HAP-1 (cell line): Measurements from ENCODE around the gene FILIP1L.

ENCODE experiments used
- DNase-seq, 2 experiments: peaks; one replicate each; pipeline ENCODE4 v3.0.0-alpha.2; 2016 to 2020; ENCODE audit warnings: low spot score in 2 of 2
- H3K27me3 ChIP-seq: fragments of 250-450 bp; sonication (Bioruptor Pico); 2 replicates; pipeline ENCODE4 v1.5.1; 2020; ENCODE audit warnings: low read depth, mild to moderate bottlenecking, moderate library complexity
- H3K36me3 ChIP-seq: fragments of 250-450 bp; sonication (Bioruptor Pico); replicated peaks from 2 replicates; pipeline ENCODE4 v1.5.1; 2020; ENCODE audit warnings: mild to moderate bottlenecking
- H3K4me1 ChIP-seq: fragments of 250-450 bp; sonication (Bioruptor Pico); 2 replicates; pipeline ENCODE4 v1.5.1; 2020; ENCODE audit warnings: mild to moderate bottlenecking
- H3K4me3 ChIP-seq: fragments of 250-450 bp; sonication (Bioruptor Pico); 2 replicates; pipeline ENCODE4 v1.5.1; 2020; ENCODE audit warnings: mild to moderate bottlenecking, moderate library complexity
- H3K9me3 ChIP-seq: fragments of 250-450 bp; sonication (Bioruptor Pico); 2 replicates; pipeline ENCODE4 v1.5.1; 2020; ENCODE audit warnings: mild to moderate bottlenecking, moderate library complexity
- in situ Hi-C: fragments of 300-500 bp; cut with MboI; formaldehyde crosslinking; loops from 3 replicates; pipeline ENCODE4 v1.14.3; 2020; ENCODE audit warnings: low sequenced_read_pairs, inconsistent platforms, mixed read lengths

Gene FILIP1L

GRCh38 chr3:100114413-100115030 lies at the start of gene FILIP1L:
Gene FILIP1L, minus strand, starts transcription at chr3:100114501.
- in situ Hi-C loops = no loop called here
- H3K27me3 ChIP-seq = no peaks in the 10 kb centered on the region
- no peaks in the 10 kb centered on the region for H3K36me3 ChIP-seq
- no peaks in the 10 kb centered on the region for H3K9me3 ChIP-seq
- no peaks in the 10 kb centered on the region for H3K4me1 ChIP-seq
- DNase-seq = no peak
- no peak within 1 kb of the TSS for H3K4me3 ChIP-seq

GRCh38 chr3:100163787-100164186 lies 49.5 kb upstream of the FILIP1L start:
- no peak for DNase-seq
- no peak overlapping the region for H3K4me3 ChIP-seq
- in situ Hi-C loops = no loop called here
- no peaks in the 10 kb centered on the region for H3K27me3 ChIP-seq
- H3K36me3 ChIP-seq = no peaks in the 10 kb centered on the region
- no peaks in the 10 kb centered on the region for H3K4me1 ChIP-seq
- H3K9me3 ChIP-seq = no peaks in the 10 kb centered on the region

- DNase-seq = no peak
- Histone ChIP-seq H3K36me3 (no peaks in the 10 kb centered on the region), H3K9me3 (peaks cover under 1% of the 10 kb centered on the region; the same call in 1 of the 2 replicates), H3K4me3 (no peak overlapping the region), H3K27me3 (no peaks in the 10 kb centered on the region), H3K4me1 (no peaks in the 10 kb centered on the region)
- in situ Hi-C loops = no loop called here
Observed at GRCh38 chr3:100160521-100160920, 46.2 kb upstream of the FILIP1L start.

GRCh38 chr3:100159331-100160153 lies 45.2 kb upstream of the FILIP1L start:
- Histone ChIP-seq H3K36me3 (peaks cover 4% of the 10 kb centered on the region; the same call in 1 of the 2 replicates), H3K27me3 (no peaks in the 10 kb centered on the region), H3K4me3 (no peak overlapping the region), H3K4me1 (no peaks in the 10 kb centered on the region), H3K9me3 (peaks cover 3% of the 10 kb centered on the region; the same call in 1 of the 2 replicates)
- no peak for DNase-seq
- in situ Hi-C loops = no loop called here

DNA sequence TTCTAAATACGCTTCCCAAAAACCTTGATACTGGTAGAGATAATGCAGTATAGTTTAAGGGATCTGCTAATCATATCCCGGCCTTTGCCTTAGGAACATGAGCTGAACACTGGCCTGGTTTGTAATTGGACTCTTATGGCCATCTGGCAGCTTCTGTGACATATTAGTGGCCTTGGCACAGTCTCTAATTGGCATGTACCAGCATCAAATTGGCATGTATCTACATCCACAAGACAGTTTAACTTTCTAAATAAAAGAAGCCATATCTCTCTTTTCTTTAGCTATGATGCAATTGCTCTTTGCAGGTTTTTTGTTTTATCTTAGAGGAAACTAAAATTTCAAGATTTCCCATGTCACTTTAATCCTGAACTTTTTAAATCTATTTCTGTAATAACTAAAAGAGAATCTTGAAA lies 44.6 kb upstream of the FILIP1L start:
- in situ Hi-C loops = no loop called here
- H3K27me3 ChIP-seq = no peaks in the 10 kb centered on the region
- no peak overlapping the region for H3K4me3 ChIP-seq
- DNase-seq = no peak
- peaks cover 4% of the 10 kb centered on the region; the same call in 1 of the 2 replicates for H3K36me3 ChIP-seq
- no peaks in the 10 kb centered on the region for H3K4me1 ChIP-seq
- peaks cover 3% of the 10 kb centered on the region; the same call in 1 of the 2 replicates for H3K9me3 ChIP-seq

- DNase-seq = no peak
- in situ Hi-C loops = no loop called here
- no peaks in the 10 kb centered on the region for H3K27me3 ChIP-seq
- no peak overlapping the region for H3K4me3 ChIP-seq
- no peaks in the 10 kb centered on the region for H3K4me1 ChIP-seq
- H3K9me3 ChIP-seq = peaks cover 3% of the 10 kb centered on the region; the same call in 1 of the 2 replicates
- H3K36me3 ChIP-seq = peaks cover 4% of the 10 kb centered on the region; the same call in 1 of the 2 replicates
Observed at GRCh38 chr3:100157685-100158084, 43.4 kb upstream of the FILIP1L start.

DNA sequence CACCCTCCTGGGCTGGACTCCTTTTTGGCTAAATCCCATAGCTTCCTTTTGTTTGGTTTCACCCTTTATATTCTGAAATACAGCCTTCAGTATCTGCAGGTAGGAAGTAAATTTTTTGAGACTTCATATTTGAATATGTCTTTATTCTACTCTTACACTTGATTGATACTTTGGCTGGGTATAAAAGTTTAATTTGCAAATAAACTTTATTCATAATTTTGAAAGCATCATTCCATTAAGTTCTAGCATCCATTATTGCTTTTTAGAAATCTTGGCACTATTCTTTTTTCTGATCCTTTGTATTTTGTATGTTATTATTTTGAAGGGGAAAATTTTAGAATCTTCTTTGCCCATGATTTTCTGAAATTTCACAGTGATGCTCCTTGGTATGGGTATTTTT lies 41.3 kb upstream of the FILIP1L start:
- DNase-seq = no peak
- Histone ChIP-seq H3K27me3 (no peaks in the 10 kb centered on the region), H3K4me3 (no peak overlapping the region), H3K4me1 (no peaks in the 10 kb centered on the region), H3K36me3 (peaks cover 7% of the 10 kb centered on the region; the same call in 1 of the 2 replicates), H3K9me3 (peaks cover 3% of the 10 kb centered on the region; the same call in 1 of the 2 replicates)
- in situ Hi-C loops = no loop called here

GRCh38 chr3:100155128-100155527 lies 40.8 kb upstream of the FILIP1L start:
- H3K4me3 ChIP-seq = no peak overlapping the region
- H3K4me1 ChIP-seq = no peaks in the 10 kb centered on the region
- H3K27me3 ChIP-seq = no peaks in the 10 kb centered on the region
- H3K9me3 ChIP-seq = peaks cover 3% of the 10 kb centered on the region; the same call in 1 of the 2 replicates
- DNase-seq = no peak
- in situ Hi-C loops = no loop called here
- peaks cover 7% of the 10 kb centered on the region; the same call in 1 of the 2 replicates for H3K36me3 ChIP-seq

DNA sequence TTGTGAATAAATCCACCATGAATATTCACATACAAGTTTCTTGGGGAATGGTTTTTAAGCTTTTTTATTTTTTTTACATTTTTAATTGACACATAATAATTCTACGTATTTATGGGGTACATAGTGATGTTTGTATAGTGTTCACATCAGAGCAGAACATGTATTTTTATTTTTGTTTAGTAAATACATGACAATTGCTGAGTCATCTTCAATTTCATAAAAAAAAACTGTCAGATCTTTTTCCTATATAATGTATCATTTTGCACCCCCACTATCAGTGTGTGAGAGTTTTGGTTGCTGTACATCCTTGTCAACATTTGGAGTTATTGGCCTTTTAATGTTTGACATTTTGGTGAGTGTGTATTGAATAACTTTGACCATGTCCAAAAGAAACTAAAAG lies 39.9 kb upstream of the FILIP1L start:
- no peak overlapping the region for H3K4me3 ChIP-seq
- H3K9me3 ChIP-seq = peaks cover 3% of the 10 kb centered on the region; the same call in 1 of the 2 replicates
- H3K36me3 ChIP-seq = peaks cover 7% of the 10 kb centered on the region; the same call in 1 of the 2 replicates
- no peaks in the 10 kb centered on the region for H3K27me3 ChIP-seq
- DNase-seq = no peak
- H3K4me1 ChIP-seq = no peaks in the 10 kb centered on the region
- in situ Hi-C loops = no loop called here

DNA sequence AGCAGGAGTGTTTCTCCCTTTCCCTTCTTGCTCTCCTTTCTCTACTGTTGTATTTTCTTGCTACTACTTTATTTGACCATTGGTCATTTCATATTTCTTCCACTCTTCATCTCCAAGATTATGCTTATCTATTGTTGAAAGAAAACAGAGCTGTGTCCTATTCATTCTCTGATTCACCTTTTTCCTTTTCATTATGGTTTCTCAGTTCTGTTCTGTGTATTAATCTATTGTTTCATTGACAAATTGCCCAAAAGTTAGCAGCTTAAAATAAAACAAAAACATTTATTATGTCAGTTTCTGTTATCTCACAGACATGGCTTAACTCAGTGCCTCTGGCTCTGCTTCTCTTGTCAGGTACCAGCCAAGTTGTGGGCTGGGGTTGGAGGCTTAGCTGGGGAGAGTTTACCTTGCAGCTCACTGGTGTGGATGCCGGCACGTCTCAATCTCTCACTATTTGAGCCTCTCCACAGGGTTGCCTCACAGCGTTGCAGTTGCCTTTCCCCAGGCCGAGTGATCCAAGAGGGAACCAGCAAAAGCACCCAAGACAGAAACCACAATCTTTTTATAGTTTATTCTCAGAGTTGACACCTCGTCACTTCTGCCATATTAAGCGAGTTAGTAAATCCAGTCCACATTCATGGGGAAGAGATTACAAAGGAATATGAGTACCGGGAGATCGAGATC lies 36.9 kb upstream of the FILIP1L start:
- DNase-seq = no peak
- Histone ChIP-seq H3K9me3 (peaks cover 3% of the 10 kb centered on the region; the same call in 1 of the 2 replicates), H3K4me3 (no peak overlapping the region), H3K27me3 (no peaks in the 10 kb centered on the region), H3K4me1 (no peaks in the 10 kb centered on the region), H3K36me3 (peaks cover 7% of the 10 kb centered on the region; the same call in 1 of the 2 replicates)
- in situ Hi-C loops = no loop called here

DNA sequence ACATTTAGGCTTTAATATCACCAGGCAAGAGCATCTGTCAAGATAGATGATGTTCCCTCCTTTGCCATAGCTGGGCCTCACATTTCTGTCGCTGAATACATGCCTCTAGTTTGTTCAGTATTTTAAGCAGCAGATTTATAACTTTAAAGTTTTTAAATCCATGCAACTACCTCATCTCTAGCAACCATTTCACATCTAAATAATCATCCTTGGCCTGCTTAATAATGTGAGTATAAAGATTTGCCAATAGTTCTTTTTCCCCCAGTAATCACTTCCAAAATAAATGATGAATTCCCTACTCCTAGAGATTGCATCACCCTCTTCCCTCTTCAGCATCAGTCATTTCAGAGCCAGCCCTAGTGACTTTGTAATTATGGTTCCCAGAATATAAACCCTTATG lies 36.2 kb upstream of the FILIP1L start:
- H3K4me3 ChIP-seq = no peak overlapping the region
- H3K27me3 ChIP-seq = no peaks in the 10 kb centered on the region
- no peak for DNase-seq
- no peaks in the 10 kb centered on the region for H3K4me1 ChIP-seq
- in situ Hi-C loops = no loop called here
- peaks cover 2% of the 10 kb centered on the region; the same call in 1 of the 2 replicates for H3K9me3 ChIP-seq
- H3K36me3 ChIP-seq = peaks cover 7% of the 10 kb centered on the region; the same call in 1 of the 2 replicates

GRCh38 chr3:100149713-100150415 lies 35.6 kb upstream of the FILIP1L start:
- no peaks in the 10 kb centered on the region for H3K9me3 ChIP-seq
- in situ Hi-C loops = no loop called here

DNA sequence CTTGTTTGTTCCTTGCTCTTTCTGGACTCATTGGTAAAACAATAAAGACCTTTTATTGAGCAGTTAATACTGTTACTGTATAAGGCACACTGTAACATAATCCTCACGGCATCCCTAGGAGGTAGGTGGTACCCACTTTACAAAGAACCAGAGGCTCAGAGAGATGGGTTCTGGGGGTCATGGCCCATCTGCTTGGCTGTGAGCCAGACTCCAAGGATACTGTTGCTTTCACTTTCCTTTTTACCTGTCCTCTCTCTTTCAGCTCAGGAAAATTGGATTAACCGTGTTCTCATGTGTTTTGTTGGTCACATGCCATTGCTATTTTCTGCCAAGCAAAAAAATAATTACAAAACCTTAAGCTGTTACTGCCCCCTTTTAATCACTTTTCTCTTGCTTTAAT lies 34.8 kb upstream of the FILIP1L start:
- Histone ChIP-seq H3K9me3 (no peaks in the 10 kb centered on the region), H3K36me3 (0 out of 2 replicates have a peak, but pooled peaks cover 3% of the 10 kb centered on the region), H3K27me3 (no peaks in the 10 kb centered on the region), H3K4me1 (no peaks in the 10 kb centered on the region), H3K4me3 (no peak overlapping the region)
- DNase-seq = no peak
- in situ Hi-C loops = no loop called here

More at GRCh38 chr3:100149713-100150415, 35.6 kb upstream of the FILIP1L start:
- DNase-seq = no peak
- no peak overlapping the region for H3K4me3 ChIP-seq
- no peaks in the 10 kb centered on the region for H3K27me3 ChIP-seq
- H3K4me1 ChIP-seq = no peaks in the 10 kb centered on the region
- 0 out of 2 replicates have a peak, but pooled peaks cover 3% of the 10 kb centered on the region for H3K36me3 ChIP-seq
